ENCODE results near the gene PLXNA2.

DNA sequence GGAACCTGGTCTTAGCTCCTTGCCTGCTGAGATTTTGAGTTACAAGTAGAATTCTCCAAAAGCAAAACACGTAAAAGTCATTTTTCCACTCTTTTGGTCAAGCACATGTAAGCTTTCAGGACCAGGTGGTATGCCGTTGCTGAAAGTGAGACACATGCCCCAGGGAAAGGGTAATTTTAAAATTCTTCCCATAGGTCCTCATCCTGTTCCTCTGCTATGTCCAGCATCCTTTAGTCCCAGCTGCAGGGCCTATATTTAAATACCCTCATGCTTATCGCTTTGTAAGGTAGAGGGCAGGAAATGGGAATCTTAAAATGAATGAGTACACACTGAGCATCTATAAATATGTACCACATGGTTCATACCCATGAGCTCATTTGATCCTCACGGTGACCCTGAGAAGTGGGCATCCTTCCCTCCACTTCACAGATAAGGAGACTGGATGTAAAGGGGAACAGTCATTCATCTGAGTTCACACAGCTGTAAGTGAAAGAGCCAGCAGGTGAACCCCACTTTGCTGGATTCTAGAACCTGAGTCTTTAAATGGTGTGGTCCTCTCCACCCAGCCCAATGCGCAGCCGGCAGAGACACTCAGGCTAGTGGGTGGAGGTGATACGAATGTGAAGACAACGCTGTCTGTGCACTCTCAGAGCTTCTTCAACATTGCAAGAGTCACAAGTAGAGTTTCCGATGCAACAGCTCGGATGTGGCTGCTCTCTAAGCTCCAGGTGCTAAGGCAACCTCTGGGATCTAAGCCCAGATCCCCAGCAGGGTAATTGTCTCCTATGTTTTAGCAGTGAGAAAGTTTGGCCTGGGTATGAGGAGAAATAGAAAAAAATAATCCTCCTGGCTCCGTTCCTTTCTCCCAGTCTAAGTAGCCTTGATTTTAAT, 163.5 kb downstream of the PLXNA2 start:
- TF ChIP-seq, protein P1, sequence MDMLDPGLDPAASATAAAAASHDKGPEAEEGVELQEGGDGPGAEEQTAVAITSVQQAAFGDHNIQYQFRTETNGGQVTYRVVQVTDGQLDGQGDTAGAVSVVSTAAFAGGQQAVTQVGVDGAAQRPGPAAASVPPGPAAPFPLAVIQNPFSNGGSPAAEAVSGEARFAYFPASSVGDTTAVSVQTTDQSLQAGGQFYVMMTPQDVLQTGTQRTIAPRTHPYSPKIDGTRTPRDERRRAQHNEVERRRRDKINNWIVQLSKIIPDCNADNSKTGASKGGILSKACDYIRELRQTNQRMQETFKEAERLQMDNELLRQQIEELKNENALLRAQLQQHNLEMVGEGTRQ (IDR thresholded peaks at IDR 0.05; ENCODE audit: low read length): no peak
- TF ChIP-seq SIX5 (IDR thresholded peaks at IDR 0.05; ENCODE audit: low read depth, low read length) (no peak), POLR2A (IDR thresholded peaks at IDR 0.05; ENCODE audit: control extremely low read depth in 1 of 2, low read depth in 2 of 2, low read length in 2 of 2) (no peak), MAX (IDR thresholded peaks at IDR 0.05) (no peak), EZH2 (IDR thresholded peaks at IDR 0.05; ENCODE audit: low read depth, low read length, severe bottlenecking) (no peak), CTCF (IDR thresholded peaks at IDR 0.05; ENCODE audit: control extremely low read depth in 1 of 3, insufficient read depth in 1 of 3, low read depth in 1 of 3, low read length in 3 of 3) (no peak), RFX5 (IDR thresholded peaks at IDR 0.05; ENCODE audit: borderline replicate concordance, low read depth, low read length) (no peak), TEAD4 (IDR thresholded peaks at IDR 0.05; ENCODE audit: low read depth, low read length) (no peak), CBX8 (IDR thresholded peaks at IDR 0.05; ENCODE audit: borderline replicate concordance, low read depth, low read length) (no peak), PHF8 (conservative IDR thresholded peaks at IDR 0.05; ENCODE audit: low read depth, low read length) (no peak), TAF1 (IDR thresholded peaks at IDR 0.05; ENCODE audit: low read depth, low read length) (no peak)
- TF ChIP-seq, protein P2, sequence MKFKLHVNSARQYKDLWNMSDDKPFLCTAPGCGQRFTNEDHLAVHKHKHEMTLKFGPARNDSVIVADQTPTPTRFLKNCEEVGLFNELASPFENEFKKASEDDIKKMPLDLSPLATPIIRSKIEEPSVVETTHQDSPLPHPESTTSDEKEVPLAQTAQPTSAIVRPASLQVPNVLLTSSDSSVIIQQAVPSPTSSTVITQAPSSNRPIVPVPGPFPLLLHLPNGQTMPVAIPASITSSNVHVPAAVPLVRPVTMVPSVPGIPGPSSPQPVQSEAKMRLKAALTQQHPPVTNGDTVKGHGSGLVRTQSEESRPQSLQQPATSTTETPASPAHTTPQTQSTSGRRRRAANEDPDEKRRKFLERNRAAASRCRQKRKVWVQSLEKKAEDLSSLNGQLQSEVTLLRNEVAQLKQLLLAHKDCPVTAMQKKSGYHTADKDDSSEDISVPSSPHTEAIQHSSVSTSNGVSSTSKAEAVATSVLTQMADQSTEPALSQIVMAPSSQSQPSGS (IDR thresholded peaks at IDR 0.05; ENCODE audit: low read length): no peak
